Measurements from ENCODE around the gene CCDC194.

The CCDC194 gene

GRCh38 chr19:17405250-17406045 is 11.5 kb upstream of the CCDC194 start, which contains the start of gene BST2:
Gene BST2, minus strand, starts transcription at chr19:17405630. Its CDS starts 55 bp downstream, at chr19:17405575.
- Histone ChIP-seq H3K36me3 (ENCODE audit: control insufficient read depth in 1 of 2, insufficient read depth in 2 of 2, low read depth in 1 of 2, low read length in 2 of 2) (no peaks in the 10 kb centered on the region), H3K4me1 (ENCODE audit: control insufficient read depth, insufficient read depth, low read depth, low read length) (peaks cover 15% of the 10 kb centered on the region), H3K14ac (ENCODE audit: low read length in 2 of 2) (peak within 1 kb of the TSS in 1 of 2 experiments; percentile 95), H2BK15ac (ENCODE audit: low read depth, poor library complexity, severe bottlenecking) (peak within 1 kb of the TSS; percentile 46), H2BK5ac (ENCODE audit: low read depth, low read length, poor library complexity, severe bottlenecking) (no peak within 1 kb of the TSS), H2AFZ (ENCODE audit: low read depth, low read length) (peak within 1 kb of the TSS; percentile 8), H3K23ac (ENCODE audit: low read length in 2 of 2) (no peak within 1 kb of the TSS), H3K4me3 (ENCODE audit: insufficient read depth in 1 of 2, low read depth in 1 of 2, low read length in 2 of 2) (peak within 1 kb of the TSS in 1 of 2 experiments; percentile 59), H2BK120ac (ENCODE audit: low read depth, low read length) (peak within 1 kb of the TSS; percentile 77), H2AK5ac (ENCODE audit: low read length, severe bottlenecking) (peak within 1 kb of the TSS; percentile 2), H2BK12ac (ENCODE audit: low read length in 2 of 2) (peak within 1 kb of the TSS; percentile 92 to 99), H3K9ac (ENCODE audit: low read length) (peak within 1 kb of the TSS; percentile 24), H3K79me1 (replicated peaks; ENCODE audit: low read length, poor library complexity, severe bottlenecking) (no peaks in the 10 kb centered on the region), H3K27ac (ENCODE audit: low read length, poor library complexity, severe bottlenecking) (peak within 1 kb of the TSS; percentile 7), H3K9me3 (ENCODE audit: control insufficient read depth, low read length) (no peaks in the 10 kb centered on the region), H4K91ac (ENCODE audit: low read length) (peak within 1 kb of the TSS; percentile 88), H3K27me3 (ENCODE audit: control insufficient read depth in 1 of 2, insufficient read depth in 1 of 2, low read length in 2 of 2) (peaks cover 6 to 15% of the 10 kb centered on the region in 2 experiments), H3K4me2 (ENCODE audit: low read length, poor library complexity, severe bottlenecking) (no peak within 1 kb of the TSS), H3K4ac (ENCODE audit: low read depth in 1 of 2, low read length in 2 of 2) (peak within 1 kb of the TSS; percentile 85), H3K18ac (ENCODE audit: low read depth in 1 of 2, low read length in 2 of 2) (peak within 1 kb of the TSS; percentile 94 to 96), H4K8ac (ENCODE audit: low read length) (peak within 1 kb of the TSS; percentile 66)
- DNase-seq: peak; percentile 90
- WGBS: 82% methylated on average over 18 of the region's 18 CpGs

GRCh38 chr19:17404621-17405249 is 10.7 kb upstream of the CCDC194 start:
- H3K27ac ChIP-seq (ENCODE audit: low read length, poor library complexity, severe bottlenecking): no peak overlapping the region

GRCh38 chr19:17404015-17404414 is 10.0 kb upstream of the CCDC194 start:
- Histone ChIP-seq H4K8ac (ENCODE audit: low read length) (peak overlapping the region; percentile 27), H3K79me1 (replicated peaks; ENCODE audit: low read length, poor library complexity, severe bottlenecking) (no peaks in the 10 kb centered on the region), H3K4me2 (ENCODE audit: low read length, poor library complexity, severe bottlenecking) (no peak overlapping the region), H2BK120ac (ENCODE audit: low read depth, low read length) (peak overlapping the region; percentile 81), H3K4ac (ENCODE audit: low read depth in 1 of 2, low read length in 2 of 2) (peak overlapping the region in 1 of 2 experiments; percentile 45), H3K9me3 (ENCODE audit: control insufficient read depth, low read length) (no peaks in the 10 kb centered on the region), H3K27ac (ENCODE audit: low read length, poor library complexity, severe bottlenecking) (no peak overlapping the region), H3K9ac (ENCODE audit: low read length) (no peak overlapping the region), H2BK15ac (ENCODE audit: low read depth, poor library complexity, severe bottlenecking) (peak overlapping the region; percentile 46), H3K36me3 (ENCODE audit: control insufficient read depth in 1 of 2, insufficient read depth in 2 of 2, low read depth in 1 of 2, low read length in 2 of 2) (no peaks in the 10 kb centered on the region), H2AK5ac (ENCODE audit: low read length, severe bottlenecking) (no peak overlapping the region), H3K4me1 (ENCODE audit: control insufficient read depth, insufficient read depth, low read depth, low read length) (peaks cover 15% of the 10 kb centered on the region), H2BK12ac (ENCODE audit: low read length in 2 of 2) (peak overlapping the region in 1 of 2 experiments; percentile 71), H3K23ac (ENCODE audit: low read length in 2 of 2) (no peak overlapping the region), H3K14ac (ENCODE audit: low read length in 2 of 2) (no peak overlapping the region), H2AFZ (ENCODE audit: low read depth, low read length) (no peak overlapping the region), H3K18ac (ENCODE audit: low read depth in 1 of 2, low read length in 2 of 2) (peak overlapping the region; percentile 71 to 75), H4K91ac (ENCODE audit: low read length) (peak overlapping the region; percentile 61), H3K4me3 (ENCODE audit: insufficient read depth in 1 of 2, low read depth in 1 of 2, low read length in 2 of 2) (peak overlapping the region in 1 of 2 experiments; percentile 59), H3K27me3 (ENCODE audit: control insufficient read depth in 1 of 2, insufficient read depth in 1 of 2, low read length in 2 of 2) (peaks cover 6 to 15% of the 10 kb centered on the region in 2 experiments), H2BK5ac (ENCODE audit: low read depth, low read length, poor library complexity, severe bottlenecking) (no peak overlapping the region)
- no peak for DNase-seq
- WGBS: 71% methylated on average over 3 of the region's 6 CpGs

More at GRCh38 chr19:17404621-17405249, 10.7 kb upstream of the CCDC194 start:
- H2BK5ac ChIP-seq (ENCODE audit: low read depth, low read length, poor library complexity, severe bottlenecking): no peak overlapping the region
- 94% methylated on average over 7 of the region's 7 CpGs for WGBS
- H3K18ac ChIP-seq (ENCODE audit: low read depth in 1 of 2, low read length in 2 of 2): peak overlapping the region; percentile 94 to 96
- H2BK12ac ChIP-seq (ENCODE audit: low read length in 2 of 2): peak overlapping the region; percentile 92 to 99
- peak overlapping the region in 1 of 2 experiments; percentile 95 for H3K14ac ChIP-seq (ENCODE audit: low read length in 2 of 2)
- peak overlapping the region; percentile 65 to 85 for H3K4ac ChIP-seq (ENCODE audit: low read depth in 1 of 2, low read length in 2 of 2)
- H3K4me3 ChIP-seq (ENCODE audit: insufficient read depth in 1 of 2, low read depth in 1 of 2, low read length in 2 of 2): peak overlapping the region in 1 of 2 experiments; percentile 59
- peak overlapping the region; percentile 46 for H2BK15ac ChIP-seq (ENCODE audit: low read depth, poor library complexity, severe bottlenecking)
- peak overlapping the region; percentile 81 for H4K91ac ChIP-seq (ENCODE audit: low read length)
- H4K8ac ChIP-seq (ENCODE audit: low read length): peak overlapping the region; percentile 66
- no peaks in the 10 kb centered on the region for H3K79me1 ChIP-seq (replicated peaks; ENCODE audit: low read length, poor library complexity, severe bottlenecking)
- no peak overlapping the region for H3K4me2 ChIP-seq (ENCODE audit: low read length, poor library complexity, severe bottlenecking)
- peak overlapping the region; percentile 77 for H2BK120ac ChIP-seq (ENCODE audit: low read depth, low read length)
- peaks cover 6 to 15% of the 10 kb centered on the region in 2 experiments for H3K27me3 ChIP-seq (ENCODE audit: control insufficient read depth in 1 of 2, insufficient read depth in 1 of 2, low read length in 2 of 2)
- H2AFZ ChIP-seq (ENCODE audit: low read depth, low read length): no peak overlapping the region
- peak overlapping the region; percentile 24 for H3K9ac ChIP-seq (ENCODE audit: low read length)
- no peaks in the 10 kb centered on the region for H3K36me3 ChIP-seq (ENCODE audit: control insufficient read depth in 1 of 2, insufficient read depth in 2 of 2, low read depth in 1 of 2, low read length in 2 of 2)
- no peak overlapping the region for H2AK5ac ChIP-seq (ENCODE audit: low read length, severe bottlenecking)
- no peak for DNase-seq
- peaks cover 15% of the 10 kb centered on the region for H3K4me1 ChIP-seq (ENCODE audit: control insufficient read depth, insufficient read depth, low read depth, low read length)
- no peak overlapping the region for H3K23ac ChIP-seq (ENCODE audit: low read length in 2 of 2)
- H3K9me3 ChIP-seq (ENCODE audit: control insufficient read depth, low read length): no peaks in the 10 kb centered on the region
